ENCODE measurements around the gene PCBP3.
"Not testable (repeated sequence)": the region's sequence is repeated elsewhere in the genome, so short reads cannot be mapped to it uniquely, and the experiment has no call there.

The PCBP3 gene

DNA sequence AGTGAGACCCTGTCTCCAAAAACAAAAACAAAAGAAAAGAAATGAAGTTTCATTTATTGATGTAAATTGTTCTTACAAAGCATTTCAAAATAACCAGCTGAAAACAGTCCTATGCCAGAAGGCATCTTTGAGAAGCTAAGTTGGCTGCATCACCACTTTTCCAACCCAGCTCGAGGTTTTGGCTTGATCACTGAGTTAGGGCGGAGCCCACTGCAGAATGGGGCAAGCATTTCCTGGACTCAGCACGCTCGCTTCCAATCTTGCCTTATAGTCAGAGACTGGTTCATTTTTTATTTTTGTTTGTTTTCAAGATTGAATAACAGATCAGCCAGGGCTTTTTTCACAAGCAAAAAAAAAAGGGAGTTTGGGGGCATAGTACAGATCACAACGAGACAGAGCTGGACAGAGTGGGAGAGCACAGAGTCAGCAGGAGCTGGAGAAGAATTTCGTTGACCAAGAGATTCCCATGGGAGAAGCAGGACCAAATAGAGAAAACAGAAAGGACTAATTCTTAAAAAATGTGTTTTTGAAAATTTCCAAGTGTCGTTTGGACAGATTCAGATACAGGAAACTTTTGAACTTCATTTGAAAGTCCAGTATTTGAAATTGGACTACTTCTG is 314.6 kb downstream of the PCBP3 start:
- Histone ChIP-seq H3K27me3 (ENCODE audit: low read length) (no peaks in the 10 kb centered on the region), H2AFZ (ENCODE audit: low read depth, low read length, severe bottlenecking) (no peak overlapping the region), H3K4me2 (ENCODE audit: low read depth, low read length, poor library complexity, severe bottlenecking) (no peak overlapping the region), H3K27ac (ENCODE audit: low read depth, low read length) (no peak overlapping the region), H3K9me3 (ENCODE audit: insufficient read depth, low read length) (no peaks in the 10 kb centered on the region), H3K9me2 (replicated peaks; ENCODE audit: insufficient read depth, low read length) (no peaks in the 10 kb centered on the region), H4K20me1 (ENCODE audit: low read depth, low read length) (no peaks in the 10 kb centered on the region), H3F3A (ENCODE audit: insufficient read depth) (no peaks in the 10 kb centered on the region), H3K4me3 (ENCODE audit: insufficient read depth, low read length, poor library complexity, severe bottlenecking) (no peak overlapping the region), H3K9ac (ENCODE audit: low read length) (no peak overlapping the region), H3K36me3 (ENCODE audit: low read length) (no peaks in the 10 kb centered on the region), H3K79me2 (ENCODE audit: insufficient read depth, low read length) (no peaks in the 10 kb centered on the region)
- TF ChIP-seq EZH2phosphoT487 (conservative IDR thresholded peaks at IDR 0.05; ENCODE audit: low read length) (no peak), CTCF (IDR thresholded peaks at IDR 0.05; ENCODE audit: insufficient read depth, low read length, poor library complexity, severe bottlenecking) (no peak)

- Histone ChIP-seq H3F3A (ENCODE audit: insufficient read depth) (no peaks in the 10 kb centered on the region), H2AFZ (ENCODE audit: low read depth, low read length, severe bottlenecking) (no peak overlapping the region), H3K4me3 (ENCODE audit: insufficient read depth, low read length, poor library complexity, severe bottlenecking) (no peak overlapping the region), H3K27ac (ENCODE audit: low read depth, low read length) (no peak overlapping the region), H3K9me3 (ENCODE audit: insufficient read depth, low read length) (no peaks in the 10 kb centered on the region), H3K79me2 (ENCODE audit: insufficient read depth, low read length) (no peaks in the 10 kb centered on the region), H3K4me2 (ENCODE audit: low read depth, low read length, poor library complexity, severe bottlenecking) (no peak overlapping the region), H3K36me3 (ENCODE audit: low read length) (no peaks in the 10 kb centered on the region), H3K9ac (ENCODE audit: low read length) (no peak overlapping the region), H4K20me1 (ENCODE audit: low read depth, low read length) (no peaks in the 10 kb centered on the region), H3K27me3 (ENCODE audit: low read length) (no peaks in the 10 kb centered on the region), H3K9me2 (replicated peaks; ENCODE audit: insufficient read depth, low read length) (no peaks in the 10 kb centered on the region)
- no peak for TF ChIP-seq EZH2phosphoT487 (conservative IDR thresholded peaks at IDR 0.05; ENCODE audit: low read length)
- TF ChIP-seq CTCF (IDR thresholded peaks at IDR 0.05; ENCODE audit: insufficient read depth, low read length, poor library complexity, severe bottlenecking), result no peak
Observed at GRCh38 chr21:45959182-45959581, 315.7 kb downstream of the PCBP3 start.

- Histone ChIP-seq H3K9me2 (replicated peaks; ENCODE audit: insufficient read depth, low read length) (no peaks in the 10 kb centered on the region), H3K79me2 (ENCODE audit: insufficient read depth, low read length) (no peaks in the 10 kb centered on the region), H3K36me3 (ENCODE audit: low read length) (no peaks in the 10 kb centered on the region), H4K20me1 (ENCODE audit: low read depth, low read length) (no peaks in the 10 kb centered on the region), H3K9ac (ENCODE audit: low read length) (no peak overlapping the region), H3K27me3 (ENCODE audit: low read length) (no peaks in the 10 kb centered on the region), H3K4me2 (ENCODE audit: low read depth, low read length, poor library complexity, severe bottlenecking) (no peak overlapping the region), H3F3A (ENCODE audit: insufficient read depth) (no peaks in the 10 kb centered on the region), H3K9me3 (ENCODE audit: insufficient read depth, low read length) (no peaks in the 10 kb centered on the region), H3K4me3 (ENCODE audit: insufficient read depth, low read length, poor library complexity, severe bottlenecking) (no peak overlapping the region), H2AFZ (ENCODE audit: low read depth, low read length, severe bottlenecking) (no peak overlapping the region), H3K27ac (ENCODE audit: low read depth, low read length) (no peak overlapping the region)
- TF ChIP-seq CTCF (IDR thresholded peaks at IDR 0.05; ENCODE audit: insufficient read depth, low read length, poor library complexity, severe bottlenecking) (no peak), EZH2phosphoT487 (conservative IDR thresholded peaks at IDR 0.05; ENCODE audit: low read length) (no peak)
Observed at GRCh38 chr21:45959779-45960390, 316.4 kb downstream of the PCBP3 start.

DNA sequence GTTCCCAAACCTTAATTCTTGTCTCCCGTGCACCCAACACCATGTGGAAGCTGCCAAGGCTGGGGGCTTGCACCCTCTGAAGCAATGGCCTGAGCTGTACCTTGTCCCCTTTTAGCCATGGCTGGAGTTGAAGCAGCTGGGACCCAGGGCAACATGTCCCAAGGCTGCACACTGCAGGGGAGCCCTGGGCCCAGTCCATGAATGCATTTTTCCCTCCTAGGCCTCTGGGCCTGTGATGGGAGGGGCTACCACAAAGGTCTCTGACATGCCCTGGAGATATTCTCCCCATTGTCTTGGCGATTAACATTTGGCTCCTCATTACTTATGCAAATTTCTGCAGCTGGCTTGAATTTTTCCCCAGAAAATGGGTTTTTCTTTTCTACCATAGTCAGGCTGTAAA is 317.9 kb downstream of the PCBP3 start:
- not testable (repeated sequence) for H3F3A ChIP-seq (ENCODE audit: insufficient read depth); H3K4me3 ChIP-seq (ENCODE audit: insufficient read depth, low read length, poor library complexity, severe bottlenecking); H2AFZ ChIP-seq (ENCODE audit: low read depth, low read length, severe bottlenecking); H3K9ac ChIP-seq (ENCODE audit: low read length); H3K9me2 ChIP-seq (replicated peaks; ENCODE audit: insufficient read depth, low read length); H3K9me3 ChIP-seq (ENCODE audit: insufficient read depth, low read length); H3K79me2 ChIP-seq (ENCODE audit: insufficient read depth, low read length); H4K20me1 ChIP-seq (ENCODE audit: low read depth, low read length); H3K27me3 ChIP-seq (ENCODE audit: low read length); H3K4me2 ChIP-seq (ENCODE audit: low read depth, low read length, poor library complexity, severe bottlenecking); H3K27ac ChIP-seq (ENCODE audit: low read depth, low read length); H3K36me3 ChIP-seq (ENCODE audit: low read length)

Measured in SU-DHL-6 (cell line).